DND-41 (cell line): ENCODE results near the gene HERC4.

Experiments used
- ATAC-seq: fragments of 200-7000 bp; cut with Tn5 transposase; 3 replicates; pipeline ENCODE4 v1.9.1; 2021; ENCODE audit warnings: low read depth; ENCODE audit not compliant: insufficient read depth
- DNase-seq: peaks from one replicate; pipeline ENCODE4 v3.0.0-alpha.2; 2020
- H2AFZ ChIP-seq: 2 replicates; pipeline ENCODE4 v1.6.0; 2012; ENCODE audit warnings: low read depth, low read length
- H3K27ac ChIP-seq: 2 replicates; pipeline ENCODE4 v1.5.1; 2012; ENCODE audit warnings: low read length, inconsistent platforms
- H3K27me3 ChIP-seq: fragments of 200-600 bp; sonication (generic); 2 replicates; pipeline ENCODE4 v1.6.0; 2012; ENCODE audit warnings: low read length, mild to moderate bottlenecking, inconsistent platforms; ENCODE audit not compliant: insufficient read depth, poor library complexity
- H3K36me3 ChIP-seq: 2 replicates; pipeline ENCODE4 v1.5.1; 2012; ENCODE audit warnings: low read length, inconsistent platforms; ENCODE audit not compliant: insufficient read depth
- H3K4me1 ChIP-seq: 2 replicates; pipeline ENCODE4 v1.5.1; 2012; ENCODE audit warnings: mild to moderate bottlenecking, low read length; ENCODE audit not compliant: insufficient read depth
- H3K4me2 ChIP-seq: 2 replicates; pipeline ENCODE4 v1.6.0; 2012; ENCODE audit warnings: mild to moderate bottlenecking, moderate library complexity, low read length, inconsistent platforms; ENCODE audit not compliant: insufficient read depth
- H3K4me3 ChIP-seq, 2 experiments: fragments of 200-600 bp in 1 of 2; shearing (Covaris generic) in 1 of 2; 2 replicates each; pipeline ENCODE4 v1.5.1; 2012 to 2016; ENCODE audit warnings: inconsistent platforms in 2 of 2, low read length in 2 of 2, mild to moderate bottlenecking in 2 of 2, low read depth in 1 of 2, moderate library complexity in 1 of 2
- H3K79me2 ChIP-seq: 2 replicates; pipeline ENCODE4 v1.6.0; 2012; ENCODE audit warnings: low read length, inconsistent platforms; ENCODE audit not compliant: insufficient read depth
- H3K9ac ChIP-seq: 2 replicates; pipeline ENCODE4 v1.6.0; 2012; ENCODE audit warnings: low read depth, mild to moderate bottlenecking, inconsistent platforms, low read length, moderate library complexity
- H3K9me3 ChIP-seq: 2 replicates; pipeline ENCODE4 v1.5.1; 2012; ENCODE audit warnings: low read length, moderate library complexity, mild to moderate bottlenecking, inconsistent platforms; ENCODE audit not compliant: insufficient read depth, severe bottlenecking
- H4K20me1 ChIP-seq: 2 replicates; pipeline ENCODE4 v1.6.0; 2012; ENCODE audit warnings: low read length; ENCODE audit not compliant: insufficient read depth
- CTCF ChIP-seq: IDR thresholded peaks from 2 replicates; pipeline ENCODE4 v1.5.1; 2012; ENCODE audit warnings: borderline replicate concordance, low read length, moderate library complexity, mild to moderate bottlenecking; ENCODE audit not compliant: poor library complexity, severe bottlenecking; ENCODE audit errors: extremely low read depth
- EZH2 ChIP-seq: IDR thresholded peaks from 3 replicates; pipeline ENCODE4 v1.6.1; 2012; ENCODE audit warnings: borderline replicate concordance, low read depth, mild to moderate bottlenecking, moderate library complexity, low read length, inconsistent platforms; ENCODE audit not compliant: severe bottlenecking

HERC4 gene

DNA sequence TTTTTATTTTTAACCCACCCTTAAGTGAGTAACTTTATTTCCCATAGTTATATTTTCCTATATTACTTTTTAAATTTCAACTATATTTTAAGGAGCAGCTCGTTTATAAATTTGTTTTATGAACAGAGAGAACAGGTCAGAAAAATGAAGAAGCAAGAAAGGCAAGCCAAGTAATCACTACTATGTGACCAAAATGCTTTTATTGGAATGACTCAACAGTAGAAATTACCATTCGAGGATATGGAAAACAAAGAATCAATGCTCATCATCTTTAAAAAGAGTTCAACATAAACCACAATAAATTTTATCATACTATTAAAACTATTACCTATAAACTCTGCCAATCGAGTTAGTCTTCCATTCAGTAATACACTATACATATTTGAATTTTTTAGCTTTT is 7.6 kb downstream of the HERC4 start:
- Histone ChIP-seq H3K36me3 (peaks cover 28% of the 10 kb centered on the region), H3K4me1 (peaks cover 19% of the 10 kb centered on the region), H3K4me2 (no peak overlapping the region), H2AFZ (no peak overlapping the region), H3K9ac (no peak overlapping the region), H3K79me2 (peaks cover 43% of the 10 kb centered on the region), H4K20me1 (peaks cover 8% of the 10 kb centered on the region; the same call in 1 of the 2 replicates), H3K4me3 (no peak overlapping the region), H3K27me3 (no peaks in the 10 kb centered on the region), H3K27ac (no peak overlapping the region), H3K9me3 (no peaks in the 10 kb centered on the region)
- TF ChIP-seq CTCF: no peak
- no peak for TF ChIP-seq EZH2
- ATAC-seq (no peak), DNase-seq (no peak)

- Histone ChIP-seq H3K4me3 (no peak overlapping the region), H3K9ac (no peak overlapping the region), H4K20me1 (peaks cover 8% of the 10 kb centered on the region; the same call in 1 of the 2 replicates), H3K36me3 (peaks cover 28% of the 10 kb centered on the region), H3K27ac (no peak overlapping the region), H3K4me1 (peaks cover 14% of the 10 kb centered on the region), H3K9me3 (no peaks in the 10 kb centered on the region), H3K79me2 (peaks cover 38% of the 10 kb centered on the region), H3K27me3 (no peaks in the 10 kb centered on the region), H2AFZ (no peak overlapping the region), H3K4me2 (no peak overlapping the region)
- DNase-seq: no peak
- TF ChIP-seq EZH2 (no peak), CTCF (no peak)
- ATAC-seq: no peak
These were observed 8.1 kb downstream of the HERC4 start for GRCh38 chr10:68067029-68067428.

GRCh38 chr10:68053553-68053952 is 21.5 kb downstream of the HERC4 start:
- no peak overlapping the region for H3K9ac ChIP-seq
- no peaks in the 10 kb centered on the region for H3K27me3 ChIP-seq
- no peaks in the 10 kb centered on the region for H3K36me3 ChIP-seq
- H3K79me2 ChIP-seq: no peaks in the 10 kb centered on the region; the same call in 1 of the 2 replicates
- H3K4me3 ChIP-seq: no peak overlapping the region
- no peaks in the 10 kb centered on the region for H3K9me3 ChIP-seq
- H2AFZ ChIP-seq: no peak overlapping the region
- no peak for TF ChIP-seq CTCF
- no peak for TF ChIP-seq EZH2
- no peaks in the 10 kb centered on the region for H3K4me1 ChIP-seq
- no peaks in the 10 kb centered on the region for H4K20me1 ChIP-seq
- no peak for ATAC-seq
- H3K4me2 ChIP-seq: no peak overlapping the region
- no peak for DNase-seq
- H3K27ac ChIP-seq: no peak overlapping the region

DNA sequence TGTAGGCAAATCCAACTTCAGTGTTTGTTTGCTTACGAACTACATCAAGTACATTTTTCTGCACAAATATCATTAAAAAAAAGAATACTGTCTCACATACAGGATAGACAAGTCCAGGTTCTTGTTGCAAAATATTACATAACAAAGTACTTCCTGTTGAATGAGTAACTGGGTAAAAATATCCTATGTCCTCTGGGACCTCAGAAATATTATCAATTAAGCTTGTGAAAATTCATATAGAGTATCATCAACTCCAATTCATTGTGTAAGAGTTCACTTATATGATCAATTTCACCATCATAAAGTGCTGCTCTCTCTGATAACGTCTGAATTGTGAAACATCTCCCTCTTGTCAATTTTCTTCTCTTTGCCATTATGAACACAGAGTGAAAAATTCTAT is 22.6 kb downstream of the HERC4 start:
- Histone ChIP-seq H3K27ac (no peak overlapping the region), H3K4me2 (no peak overlapping the region), H4K20me1 (no peaks in the 10 kb centered on the region), H3K9ac (no peak overlapping the region), H3K36me3 (no peaks in the 10 kb centered on the region), H3K79me2 (no peaks in the 10 kb centered on the region; the same call in 1 of the 2 replicates), H3K27me3 (no peaks in the 10 kb centered on the region), H3K4me3 (no peak overlapping the region), H3K9me3 (no peaks in the 10 kb centered on the region), H2AFZ (no peak overlapping the region), H3K4me1 (no peaks in the 10 kb centered on the region)
- TF ChIP-seq EZH2 (no peak), CTCF (no peak)
- ATAC-seq (no peak), DNase-seq (no peak)
